GM19468 (cell line): ENCODE results near the gene KLHL35.

Source experiments
- ATAC-seq: cut with Tn5 transposase; IDR thresholded peaks from one replicate; pipeline ENCODE4 v1.9.1; 2021; ENCODE audit warnings: mild to moderate bottlenecking, moderate library complexity, moderate number of reproducible peaks; ENCODE audit not compliant: unreplicated experiment; ENCODE audit errors: extremely low read depth

The KLHL35 gene

GRCh38 chr11:75470476-75471080 lies 37.6 kb upstream of the KLHL35 start:
- no peak for ATAC-seq

GRCh38 chr11:75469785-75470405 lies 36.9 kb upstream of the KLHL35 start:
- ATAC-seq = no peak

- ATAC-seq = no peak
Observed at GRCh38 chr11:75468534-75469340, 35.7 kb upstream of the KLHL35 start.

GRCh38 chr11:75467881-75468280 lies 34.9 kb upstream of the KLHL35 start:
- no peak for ATAC-seq

GRCh38 chr11:75467311-75467710 lies 34.3 kb upstream of the KLHL35 start:
- no peak for ATAC-seq

GRCh38 chr11:75465701-75466531 lies 32.9 kb upstream of the KLHL35 start:
- ATAC-seq = no peak

GRCh38 chr11:75463106-75463774 lies 30.2 kb upstream of the KLHL35 start:
- no peak for ATAC-seq

- no peak for ATAC-seq
Observed at GRCh38 chr11:75462117-75462653, 29.2 kb upstream of the KLHL35 start.

GRCh38 chr11:75461151-75461550 lies 28.1 kb upstream of the KLHL35 start:
- ATAC-seq = no peak

GRCh38 chr11:75456596-75457183 lies 23.7 kb upstream of the KLHL35 start:
- no peak for ATAC-seq

GRCh38 chr11:75454987-75455386 lies 22.0 kb upstream of the KLHL35 start:
- no peak for ATAC-seq

GRCh38 chr11:75453916-75454655 lies 21.1 kb upstream of the KLHL35 start:
- no peak for ATAC-seq

GRCh38 chr11:75450826-75451821 lies 18.1 kb upstream of the KLHL35 start:
- no peak for ATAC-seq

- ATAC-seq = no peak
Observed at GRCh38 chr11:75450236-75450635, 17.2 kb upstream of the KLHL35 start.

- no peak for ATAC-seq
Observed at GRCh38 chr11:75449776-75450175, 16.8 kb upstream of the KLHL35 start.

- ATAC-seq = no peak
Observed at GRCh38 chr11:75449271-75449670, 16.3 kb upstream of the KLHL35 start.

GRCh38 chr11:75447415-75447814 lies 14.4 kb upstream of the KLHL35 start:
- ATAC-seq = no peak
